HCT116 (cell line): Measurements from ENCODE around the gene CST4. TPM values are rescaled to one million over a fixed set of nuclear protein-coding genes. Genes with fewer than 3 reads are reported as not detected.

Source experiments
- ATAC-seq: fragments of 200-7000 bp; cut with Tn5 transposase; 2 replicates; pipeline ENCODE4 v1.9.1; 2020; ENCODE audit warnings: mild to moderate bottlenecking, moderate library complexity
- BruUV-seq: library from RNA; stranded (reverse); fragments of 400-500 nt; replicated peaks from 2 replicates; lab custom pipeline; 2021; lab: Mats Ljungman, UMichigan
- CTCF ChIA-PET: fragments of 300-600 bp; sonication (Branson Sonifier 250); formaldehyde crosslinking; loops from one replicate; lab custom pipeline; 2021; ENCODE audit warnings: antibody characterized with exemption; lab: Charles Lee
- POLR2A ChIA-PET: fragments of 300-600, 350-600 bp; sonication (Branson Sonifier 250); formaldehyde crosslinking; loops from one replicate; lab custom pipeline; 2021; ENCODE audit warnings: antibody characterized with exemption; lab: Charles Lee
- RAD21 ChIA-PET, 2 experiments: fragments of 300-600 bp; sonication (Branson Sonifier 250); formaldehyde crosslinking; loops; one replicate each; lab custom pipeline; 2023; ENCODE audit warnings: low total read pairs in 2 of 2; ENCODE audit not compliant: uncharacterized antibody in 2 of 2, unreplicated experiment in 2 of 2, low non-redundant PET in 1 of 2; lab: Charles Lee
- DNase-seq: peaks from one replicate; pipeline ENCODE4 v3.0.0-alpha.2; 2010; ENCODE audit warnings: low read depth, low spot score
- H2AFZ ChIP-seq: fragments of 200-600 bp; shearing (Covaris generic), sonication (generic); 2 replicates; pipeline ENCODE4 v1.6.1; 2017; ENCODE audit warnings: low read depth, mixed run types, mixed read lengths, antibody characterized with exemption, low read length; ENCODE audit not compliant: poor library complexity, severe bottlenecking
- H3K27ac ChIP-seq: 2 replicates; pipeline ENCODE4 v1.5.1; 2012; ENCODE audit warnings: low read depth, low read length
- H3K27me3 ChIP-seq: fragments of 200-600 bp; sonication (generic); 2 replicates; pipeline ENCODE4 v1.6.1; 2016; ENCODE audit warnings: mixed run types, low read length, mixed read lengths; ENCODE audit not compliant: insufficient read depth
- H3K36me3 ChIP-seq, 2 experiments: fragments of 200-500 bp in 1 of 2; fragments of 200-600 bp in 1 of 2; sonication (Bioruptor generic) in 1 of 2; sonication (generic) in 1 of 2; 2 replicates each; pipeline versions ENCODE4 v1.5.1 to v1.6.1; 2014 to 2016; ENCODE audit warnings: low read length in 2 of 2, inconsistent platforms in 1 of 2, mixed read lengths in 1 of 2, mixed run types in 1 of 2; ENCODE audit not compliant: insufficient read depth in 2 of 2, control insufficient read depth in 1 of 2
- H3K4me1 ChIP-seq, 2 experiments: fragments of 200-600 bp in 1 of 2; sonication (generic) in 1 of 2; 2 replicates each; pipeline versions ENCODE4 v1.5.1 to v1.6.1; 2012 to 2017; ENCODE audit warnings: low read length in 2 of 2, inconsistent platforms in 1 of 2, mild to moderate bottlenecking in 1 of 2, mixed read lengths in 1 of 2, mixed run types in 1 of 2, moderate library complexity in 1 of 2; ENCODE audit not compliant: insufficient read depth in 2 of 2, control insufficient read depth in 1 of 2
- H3K4me2 ChIP-seq: fragments of 200-600 bp; sonication (generic); 2 replicates; pipeline ENCODE4 v1.6.1; 2017; ENCODE audit warnings: mixed run types, low read length, mixed read lengths
- H3K4me3 ChIP-seq, 2 experiments: fragments of 200-600 bp in 1 of 2; sonication (generic) in 1 of 2; replicated peaks in 1 of 2; 2 replicates each; pipeline ENCODE4 v1.5.1; 2011 to 2016; ENCODE audit warnings: low read length in 2 of 2, control low read depth in 1 of 2, low read depth in 1 of 2, mild to moderate bottlenecking in 1 of 2, mixed read lengths in 1 of 2, mixed run types in 1 of 2
- H3K79me2 ChIP-seq: fragments of 200-600 bp; sonication (generic); 2 replicates; pipeline ENCODE4 v1.6.1; 2017; ENCODE audit warnings: mild to moderate bottlenecking, mixed run types, low read length, moderate library complexity, mixed read lengths; ENCODE audit not compliant: insufficient read depth
- H3K9ac ChIP-seq: fragments of 200-600 bp; sonication (generic); 2 replicates; pipeline ENCODE4 v1.6.1; 2016; ENCODE audit warnings: low read length, mixed read lengths
- H3K9me2 ChIP-seq: fragments of 200-600 bp; sonication (generic), shearing (Covaris generic); 2 replicates; pipeline ENCODE4 v1.6.1; 2017; ENCODE audit warnings: mixed run types, mild to moderate bottlenecking, moderate library complexity; ENCODE audit not compliant: insufficient read depth
- H3K9me3 ChIP-seq, 2 experiments: fragments of 200-500 bp in 1 of 2; fragments of 200-600 bp in 1 of 2; sonication (Bioruptor generic) in 1 of 2; sonication (generic) in 1 of 2; 2 replicates each; pipeline ENCODE4 v1.6.1; 2014 to 2017; ENCODE audit warnings: low read length in 2 of 2, mixed read lengths in 2 of 2, inconsistent platforms in 1 of 2, low read depth in 1 of 2, mild to moderate bottlenecking in 1 of 2, mixed run types in 1 of 2, moderate library complexity in 1 of 2; ENCODE audit not compliant: control insufficient read depth in 1 of 2, insufficient read depth in 1 of 2
- H4K20me1 ChIP-seq: fragments of 200-600 bp; sonication (generic), shearing (Covaris generic); 2 replicates; pipeline ENCODE4 v1.6.1; 2017; ENCODE audit warnings: mixed run types, mild to moderate bottlenecking, moderate library complexity; ENCODE audit not compliant: insufficient read depth
- CEBPB ChIP-seq: IDR thresholded peaks from 2 replicates; pipeline ENCODE4 v1.6.1; 2012; ENCODE audit warnings: low read depth
- CTCF ChIP-seq, 3 experiments: fragments of 200-600 bp in 1 of 3; sonication (generic) in 1 of 3; IDR thresholded peaks in 2 of 3; conservative IDR thresholded peaks in 1 of 3; 2 replicates each; pipeline ENCODE4 v1.5.1; 2012 to 2017; ENCODE audit warnings: low read depth in 2 of 3, low read length in 2 of 3, antibody characterized with exemption in 1 of 3, borderline replicate concordance in 1 of 3, control low read depth in 1 of 3, mild to moderate bottlenecking in 1 of 3, mixed read lengths in 1 of 3, mixed run types in 1 of 3, moderate library complexity in 1 of 3; ENCODE audit not compliant: insufficient read depth in 1 of 3
- EZH2 ChIP-seq: fragments of 200-600 bp; sonication (generic); IDR thresholded peaks from 2 replicates; pipeline ENCODE4 v1.6.1; 2017; ENCODE audit warnings: antibody characterized with exemption, mixed run types
- EZH2phosphoT487 ChIP-seq: fragments of 200-600 bp; IDR thresholded peaks from 2 replicates; pipeline ENCODE4 v1.6.1; 2018; ENCODE audit warnings: antibody characterized with exemption, borderline replicate concordance
- MAX ChIP-seq: IDR thresholded peaks from 2 replicates; pipeline ENCODE4 v1.6.1; 2012
- RAD21 ChIP-seq: IDR thresholded peaks from 2 replicates; pipeline ENCODE4 v1.6.1; 2012; ENCODE audit warnings: low read depth, mild to moderate bottlenecking
- SRF ChIP-seq: IDR thresholded peaks from 2 replicates; pipeline ENCODE4 v1.6.1; 2012; ENCODE audit warnings: low read depth
- TCF7L2 ChIP-seq: IDR thresholded peaks from 2 replicates; pipeline ENCODE4 v1.7.0; 2011; ENCODE audit warnings: borderline replicate concordance, inconsistent platforms; ENCODE audit not compliant: insufficient read depth, insufficient read length; ENCODE audit errors: extremely low read depth
- intact Hi-C: fragments of 100-400 bp; cut with micrococcal nuclease; formaldehyde crosslinking; loops from 2 replicates; pipeline ENCODE4 v1.10.0; 2022
- total RNA-seq: library from RNA; stranded (reverse); gene quantifications from one replicate; pipeline ENCODE4 v1.2.1, GENCODE V29; 2021; ENCODE audit not compliant: unreplicated experiment

Gene CST4
- total RNA-seq, 1 experiment from 2014 or later, result not detected

GRCh38 chr20:23679133-23680092 lies 9.4 kb downstream of the CST4 start:
- H3K9me2 ChIP-seq, result no peaks in the 10 kb centered on the region
- ATAC-seq (no peak), DNase-seq (no peak)
- no peak overlapping the region for H3K4me3 ChIP-seq
- ChIA-PET CTCF (no interaction called here), POLR2A (no interaction called here), RAD21 (no interaction called here)
- H3K9me3 ChIP-seq, result no peaks in the 10 kb centered on the region
- no peaks in the 10 kb centered on the region for H3K4me1 ChIP-seq
- no TSS peak for BruUV-seq
- H2AFZ ChIP-seq, result no peak overlapping the region
- H3K36me3 ChIP-seq, result no peaks in the 10 kb centered on the region
- peaks cover 20% of the 10 kb centered on the region for H3K27me3 ChIP-seq
- no peak overlapping the region for H3K4me2 ChIP-seq
- H4K20me1 ChIP-seq, result no peaks in the 10 kb centered on the region
- no peaks in the 10 kb centered on the region for H3K79me2 ChIP-seq
- intact Hi-C loops, result no loop called here
- no peak overlapping the region for H3K27ac ChIP-seq
- no peak for TF ChIP-seq TCF7L2
- no peak for TF ChIP-seq CTCF (IDR thresholded peaks at IDR 0.05 in 2 of 3, conservative IDR thresholded peaks at IDR 0.05 in 1 of 3; ENCODE audit: borderline replicate concordance in 1 of 3, insufficient read depth in 1 of 3, low read depth in 2 of 3, low read length in 2 of 3)
- TF ChIP-seq MAX, result no peak
- no peak for TF ChIP-seq CEBPB
- no peak overlapping the region for H3K9ac ChIP-seq

GRCh38 chr20:23673209-23673608 lies 15.6 kb downstream of the CST4 start:
- Histone ChIP-seq H2AFZ (no peak overlapping the region), H3K9me2 (no peaks in the 10 kb centered on the region), H3K4me2 (no peak overlapping the region), H3K27ac (no peak overlapping the region), H3K9ac (no peak overlapping the region), H3K9me3 (no peaks in the 10 kb centered on the region), H3K4me1 (no peaks in the 10 kb centered on the region), H4K20me1 (no peaks in the 10 kb centered on the region), H3K4me3 (no peak overlapping the region), H3K27me3 (peaks cover 23% of the 10 kb centered on the region), H3K36me3 (no peaks in the 10 kb centered on the region), H3K79me2 (no peaks in the 10 kb centered on the region)
- intact Hi-C loops, result no loop called here
- no peak for ATAC-seq
- DNase-seq, result no peak
- POLR2A ChIA-PET, result no interaction called here
- TF ChIP-seq EZH2phosphoT487 (no peak), SRF (no peak), RAD21 (no peak), EZH2 (no peak)
- RAD21 ChIA-PET, result no interaction called here
- CTCF ChIA-PET, result no interaction called here
- BruUV-seq, result no TSS peak
